Upper lobe of left lung (tissue), 6 donors: ENCODE results near the gene VPS35L. TPM values are rescaled to one million over a fixed set of nuclear protein-coding genes. Genes with fewer than 3 reads are reported as not detected.

Experiments
- ATAC-seq, 2 donors: fragments of 200-7000 bp; cut with Tn5 transposase; one replicate each; pipeline ENCODE4 v1.9.1; 2022; ENCODE audit warnings: mild to moderate bottlenecking in 2 of 2, moderate library complexity in 2 of 2; ENCODE audit not compliant: low FRiP score in 2 of 2
- DNase-seq, 2 donors: peaks; one replicate each; pipeline ENCODE4 v3.0.0-alpha.2; 2019 to 2020
- H3K27ac ChIP-seq, 4 donors: fragments of 200-600 bp; sonication (generic); one replicate each; pipeline ENCODE4 v1.5.1; 2016 to 2019
- H3K27me3 ChIP-seq, 4 donors: fragments of 200-600 bp; sonication (generic); one replicate each; pipeline ENCODE4 v1.5.1; 2017 to 2019
- H3K36me3 ChIP-seq, 4 donors: fragments of 200-600 bp; sonication (generic); one replicate each; pipeline ENCODE4 v1.5.1; 2016 to 2019
- H3K4me1 ChIP-seq, 4 donors: fragments of 200-600 bp; sonication (generic); one replicate each; pipeline ENCODE4 v1.5.1; 2018 to 2019
- H3K4me3 ChIP-seq, 4 donors: fragments of 200-600 bp; sonication (generic); one replicate each; pipeline ENCODE4 v1.5.1; 2017 to 2019; ENCODE audit warnings: mild to moderate bottlenecking in 2 of 4, moderate library complexity in 1 of 4
- H3K9me3 ChIP-seq, 4 donors: fragments of 200-600 bp; sonication (generic); one replicate each; pipeline ENCODE4 v1.5.1; 2018 to 2019
- CTCF ChIP-seq, 6 experiments: fragments of 450-650 bp in 4 of 6; fragments of 200-600 bp in 2 of 6; sonication (generic) in 2 of 6; IDR thresholded peaks; one replicate each; pipeline ENCODE4 v1.5.1; 2016 to 2019; ENCODE audit warnings: antibody characterized with exemption in 6 of 6
- EP300 ChIP-seq, 4 donors: sonication (generic); formaldehyde crosslinking; IDR thresholded peaks; one replicate each; pipeline ENCODE4 v1.5.1; 2017; ENCODE audit warnings: antibody characterized with exemption in 4 of 4, control low read depth in 2 of 4
- POLR2A ChIP-seq, 4 donors: fragments of 450-650 bp; IDR thresholded peaks; one replicate each; pipeline ENCODE4 v1.5.1; 2016 to 2017; ENCODE audit warnings: antibody characterized with exemption in 4 of 4, mild to moderate bottlenecking in 2 of 4
- POLR2AphosphoS5 ChIP-seq, 2 donors: sonication (generic); formaldehyde crosslinking; IDR thresholded peaks; one replicate each; pipeline ENCODE4 v1.5.1; 2017; ENCODE audit warnings: antibody characterized with exemption in 2 of 2
- WGBS, 2 donors: methylation state at CpG; one replicate each; pipeline ENCODE4 v1.1.5; 2017 to 2018; 5-methylcytosine and 5-hydroxymethylcytosine counted together
- total RNA-seq, 6 donors: library from RNA; depleted of rRNA in 4 of 6; stranded (reverse); fragments of >200 nt in 4 of 6; gene quantifications; one replicate each; pipeline versions ENCODE4 v1.1.0 to v1.2.1, GENCODE V29; 2016 to 2021
- donor health status: DM: no; HTN: no; CAD: no; lungs with moderate emphysema.
- donor health status: DM: no; HTN: yes; CAD: no; lungs with severe emphysema.

VPS35L gene
- total RNA-seq, 6 donors from 2014 or later: 39.8 to 52.9 (median 45.2) TPM

GRCh38 chr16:19523559-19524355 is 31.7 kb upstream of the VPS35L start, which contains the start of gene CCP110:
TSS of gene CCP110 (plus strand) at chr16:19523942. CDS start at chr16:19527882, 3,940 bp downstream.
- peak within 1 kb of the TSS; percentile 90 to 97 (median 96) for H3K27ac ChIP-seq
- ATAC-seq: peak; percentile 94
- H3K27me3 ChIP-seq: no peaks in the 10 kb centered on the region
- 1 to 2% methylated on average over 36 of the region's 51 CpGs for WGBS, 2 donors
- DNase-seq: peak; percentile 96 to 99
- H3K4me3 ChIP-seq: peak within 1 kb of the TSS; percentile 75 to 96 (median 92)
- no peaks in the 10 kb centered on the region for H3K9me3 ChIP-seq
- TF ChIP-seq POLR2AphosphoS5 (IDR thresholded peaks at IDR 0.05) (peak; percentile 69 to 79), EP300 (IDR thresholded peaks at IDR 0.05) (no peak), POLR2A (IDR thresholded peaks at IDR 0.05) (peak in 3 of 4 donors; percentile 57 to 79 (median 72)), CTCF (IDR thresholded peaks at IDR 0.05) (peak in 2 of 6 experiments; percentile 8 to 10)
- peaks cover 40 to 57% (median 48%) of the 10 kb centered on the region in 4 donors for H3K4me1 ChIP-seq
- H3K36me3 ChIP-seq: peaks cover 0 to 8% (median 4%) of the 10 kb centered on the region in 4 donors

DNA sequence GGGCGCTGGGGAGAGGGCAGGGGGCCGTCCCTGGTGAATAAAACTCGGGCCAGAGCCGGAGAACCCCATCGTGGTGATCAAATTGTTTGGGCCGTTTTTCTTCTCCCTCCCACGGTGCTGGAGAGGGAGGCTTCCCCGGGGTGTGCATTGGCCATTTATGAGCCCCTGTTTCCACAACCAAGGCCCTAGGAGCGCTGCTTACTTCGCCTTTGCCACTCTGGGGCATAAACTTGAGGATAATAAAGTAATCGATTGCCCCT is 31.2 kb upstream of the VPS35L start:
- no peaks in the 10 kb centered on the region for H3K27me3 ChIP-seq
- TF ChIP-seq POLR2A (IDR thresholded peaks at IDR 0.05) (no peak), CTCF (IDR thresholded peaks at IDR 0.05) (no peak)
- 1 to 2% methylated on average over 9 to 11 of the region's 11 CpGs for WGBS, 2 donors
- H3K27ac ChIP-seq: peak overlapping the region; percentile 73 to 97 (median 92)
- H3K9me3 ChIP-seq: no peaks in the 10 kb centered on the region
- ATAC-seq (peak in 1 of 2 donors; percentile 1), DNase-seq (no peak)
- H3K36me3 ChIP-seq: peaks cover 0 to 13% (median 7%) of the 10 kb centered on the region in 4 donors
- peak overlapping the region; percentile 75 to 96 (median 92) for H3K4me3 ChIP-seq
- H3K4me1 ChIP-seq: peaks cover 36 to 52% (median 43%) of the 10 kb centered on the region in 4 donors

GRCh38 chr16:19524616-19525384 is 30.7 kb upstream of the VPS35L start:
- H3K9me3 ChIP-seq: no peaks in the 10 kb centered on the region
- no peak for TF ChIP-seq CTCF (IDR thresholded peaks at IDR 0.05)
- TF ChIP-seq POLR2A (IDR thresholded peaks at IDR 0.05): no peak
- TF ChIP-seq EP300 (IDR thresholded peaks at IDR 0.05): no peak
- no peak for TF ChIP-seq POLR2AphosphoS5 (IDR thresholded peaks at IDR 0.05)
- 19 to 21% methylated on average over 19 of the region's 19 CpGs for WGBS, 2 donors
- H3K27me3 ChIP-seq: no peaks in the 10 kb centered on the region
- peaks cover 32 to 47% (median 38%) of the 10 kb centered on the region in 4 donors for H3K4me1 ChIP-seq
- peak overlapping the region; percentile 75 to 96 (median 92) for H3K4me3 ChIP-seq
- peak overlapping the region; percentile 73 to 97 (median 92) for H3K27ac ChIP-seq
- ATAC-seq (no peak), DNase-seq (no peak)
- peaks cover 0 to 15% (median 7%) of the 10 kb centered on the region in 4 donors for H3K36me3 ChIP-seq

DNA sequence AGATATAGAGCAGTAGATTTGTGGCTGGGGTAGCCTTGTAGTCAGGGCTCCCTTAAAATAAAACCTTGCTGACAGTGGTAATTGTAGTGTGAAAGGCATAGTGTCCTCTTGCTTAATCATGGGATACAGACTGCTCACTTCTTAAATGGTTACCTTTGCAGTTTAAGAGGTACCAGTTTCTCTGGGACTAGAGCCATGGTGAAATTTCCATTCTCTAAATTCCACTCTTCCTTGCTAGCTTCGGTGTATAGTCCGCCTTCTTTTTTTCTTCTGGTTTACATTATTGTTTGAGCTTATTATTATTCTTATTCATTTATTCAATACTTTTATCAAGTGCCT is 30.1 kb upstream of the VPS35L start:
- H3K4me1 ChIP-seq: peaks cover 27 to 42% (median 33%) of the 10 kb centered on the region in 4 donors
- WGBS, 2 donors: 78 to 83% methylated on average over 2 of the region's 2 CpGs
- H3K27me3 ChIP-seq: no peaks in the 10 kb centered on the region
- peaks cover 0 to 17% (median 7%) of the 10 kb centered on the region in 4 donors for H3K36me3 ChIP-seq
- ATAC-seq (no peak), DNase-seq (no peak)
- H3K4me3 ChIP-seq: peak overlapping the region in 2 of 4 donors; percentile 75 to 93
- TF ChIP-seq POLR2AphosphoS5 (IDR thresholded peaks at IDR 0.05) (no peak), CTCF (IDR thresholded peaks at IDR 0.05) (no peak), EP300 (IDR thresholded peaks at IDR 0.05) (no peak), POLR2A (IDR thresholded peaks at IDR 0.05) (no peak)
- H3K9me3 ChIP-seq: no peaks in the 10 kb centered on the region
- peak overlapping the region in 2 of 4 donors; percentile 0 to 95 for H3K27ac ChIP-seq
